ENCODE measurements around the gene FAM170B. TPM values are rescaled to one million over a fixed set of nuclear protein-coding genes. Genes with fewer than 3 reads are reported as not detected.

FAM170B gene
- total RNA-seq = not detected in 2 replicates

GRCh38 chr10:49133706-49134248, at the start of gene FAM170B:
Gene FAM170B (minus strand): TSS chr10:49134021. CDS start chr10:49133918, 103 bp downstream.
- DNase-seq = no peak

- DNase-seq = no peak
These were observed 49.0 kb upstream of the FAM170B start for GRCh38 chr10:49182776-49183175.

GRCh38 chr10:49180444-49180860, 46.6 kb upstream of the FAM170B start:
- no peak for DNase-seq

- no peak for DNase-seq
These were observed 46.0 kb upstream of the FAM170B start for GRCh38 chr10:49179699-49180443.

- no peak for DNase-seq
These were observed 45.0 kb upstream of the FAM170B start for GRCh38 chr10:49178489-49179471.

- peak; percentile 85 for DNase-seq
These were observed 43.9 kb upstream of the FAM170B start for GRCh38 chr10:49177391-49178355.

- no peak for DNase-seq
These were observed 42.8 kb upstream of the FAM170B start for GRCh38 chr10:49176310-49177268.

- DNase-seq = no peak
These were observed 41.9 kb upstream of the FAM170B start for GRCh38 chr10:49175587-49176309.

- no peak for DNase-seq
These were observed 41.2 kb upstream of the FAM170B start for GRCh38 chr10:49174926-49175500.

- DNase-seq = no peak
These were observed 40.6 kb upstream of the FAM170B start for GRCh38 chr10:49174261-49174925.

GRCh38 chr10:49173853-49174252, 40.0 kb upstream of the FAM170B start:
- no peak for DNase-seq

GRCh38 chr10:49173201-49173772, 39.5 kb upstream of the FAM170B start:
- DNase-seq = no peak

GRCh38 chr10:49172777-49173132, 38.9 kb upstream of the FAM170B start:
- DNase-seq = no peak

- no peak for DNase-seq
These were observed 38.4 kb upstream of the FAM170B start for GRCh38 chr10:49172061-49172776.

- no peak for DNase-seq
These were observed 37.7 kb upstream of the FAM170B start for GRCh38 chr10:49171326-49172060.

GRCh38 chr10:49170632-49171325, 37.0 kb upstream of the FAM170B start:
- no peak for DNase-seq

GRCh38 chr10:49169776-49170175, 36.0 kb upstream of the FAM170B start:
- no peak for DNase-seq

Data from dermis blood vessel endothelial cell (primary cell).